GM21529 (cell line): Measurements from ENCODE around the gene FOXO3.
"Not testable (repeated sequence)": the region's sequence is repeated elsewhere in the genome, so short reads cannot be mapped to it uniquely, and the experiment has no call there.

Experiments
- ATAC-seq: cut with Tn5 transposase; IDR thresholded peaks from one replicate; pipeline ENCODE4 v1.9.1; 2021; ENCODE audit not compliant: unreplicated experiment

The FOXO3 gene

DNA sequence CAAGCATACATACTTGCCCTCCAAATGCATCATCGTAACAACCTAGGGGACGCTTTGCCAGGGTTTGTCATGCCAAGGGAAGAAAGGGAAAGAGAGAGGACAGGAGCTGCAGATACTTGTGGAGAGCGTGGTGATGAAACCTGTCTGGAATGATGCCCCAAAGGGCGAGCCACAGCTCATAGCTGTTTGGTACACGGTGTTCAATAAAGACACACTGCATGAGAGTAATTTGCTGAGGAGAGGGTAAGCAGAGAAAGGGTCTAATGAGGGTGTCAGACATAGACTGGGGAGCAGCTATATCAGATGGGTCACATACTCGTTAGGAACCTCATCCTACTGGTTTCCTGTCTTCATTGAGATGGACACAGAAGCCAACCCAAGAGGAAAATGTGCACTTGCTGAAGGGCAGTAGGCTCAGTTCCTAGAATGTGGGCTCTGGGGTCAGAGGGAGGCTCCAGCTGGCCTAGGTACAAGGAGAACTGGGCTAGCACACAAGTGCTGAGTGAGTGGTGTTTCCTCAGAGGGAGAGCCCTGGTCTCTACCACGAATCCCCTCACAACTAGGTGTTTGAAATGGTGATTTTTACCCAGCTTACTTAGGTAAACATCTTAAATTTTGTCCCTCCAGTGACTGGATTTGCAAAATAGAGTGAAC, 5.2 kb upstream of the FOXO3 start:
- ATAC-seq = no peak

DNA sequence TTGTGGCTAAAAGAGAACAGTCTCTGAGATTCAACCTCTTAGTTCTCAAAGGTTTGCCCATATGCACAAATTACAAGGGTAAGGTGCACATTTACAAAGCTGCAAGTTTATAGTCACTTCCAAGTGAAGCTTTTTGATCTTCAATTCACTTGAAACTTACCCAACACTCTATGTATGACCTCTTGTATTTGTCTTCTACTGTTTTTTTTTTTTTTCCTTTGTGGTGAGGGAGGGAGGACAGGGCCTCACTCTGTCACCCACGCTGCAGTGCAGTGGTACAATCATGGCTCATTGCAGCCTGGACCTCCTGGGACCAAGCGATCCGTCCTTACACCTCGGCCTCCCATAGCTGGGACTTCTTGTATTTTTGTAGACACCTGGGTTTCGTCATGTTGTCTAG, 4.5 kb upstream of the FOXO3 start:
- no peak for ATAC-seq

DNA sequence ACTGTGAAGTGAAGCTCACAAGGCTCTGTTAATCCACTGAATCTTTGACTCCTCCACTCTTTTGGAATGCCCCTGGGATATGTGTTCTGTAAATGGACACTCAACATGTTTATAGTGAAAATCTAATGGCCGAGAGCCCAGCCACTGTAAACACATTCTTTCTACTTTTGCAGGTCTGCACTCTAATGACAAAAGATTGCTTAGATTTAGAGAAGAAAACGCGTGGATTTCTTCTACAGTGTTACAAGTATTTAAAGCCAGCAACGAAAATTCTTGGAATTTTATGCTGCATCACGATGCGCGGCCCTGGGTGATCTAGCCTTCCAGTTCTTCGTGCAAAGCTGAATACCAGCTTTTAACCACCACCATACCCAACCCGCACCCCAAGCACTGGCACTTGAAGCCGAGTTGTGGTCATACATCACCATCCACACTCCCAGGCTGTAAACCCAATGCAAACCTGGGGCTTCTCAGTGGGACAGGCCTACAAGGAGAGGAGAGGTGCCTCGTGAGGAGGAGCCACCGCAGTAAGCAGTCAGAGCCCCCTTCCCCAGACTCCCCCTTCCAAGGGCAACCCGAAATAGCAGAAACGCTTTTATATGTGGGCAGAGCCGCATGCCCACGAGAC, 3.7 kb upstream of the FOXO3 start:
- no peak for ATAC-seq

DNA sequence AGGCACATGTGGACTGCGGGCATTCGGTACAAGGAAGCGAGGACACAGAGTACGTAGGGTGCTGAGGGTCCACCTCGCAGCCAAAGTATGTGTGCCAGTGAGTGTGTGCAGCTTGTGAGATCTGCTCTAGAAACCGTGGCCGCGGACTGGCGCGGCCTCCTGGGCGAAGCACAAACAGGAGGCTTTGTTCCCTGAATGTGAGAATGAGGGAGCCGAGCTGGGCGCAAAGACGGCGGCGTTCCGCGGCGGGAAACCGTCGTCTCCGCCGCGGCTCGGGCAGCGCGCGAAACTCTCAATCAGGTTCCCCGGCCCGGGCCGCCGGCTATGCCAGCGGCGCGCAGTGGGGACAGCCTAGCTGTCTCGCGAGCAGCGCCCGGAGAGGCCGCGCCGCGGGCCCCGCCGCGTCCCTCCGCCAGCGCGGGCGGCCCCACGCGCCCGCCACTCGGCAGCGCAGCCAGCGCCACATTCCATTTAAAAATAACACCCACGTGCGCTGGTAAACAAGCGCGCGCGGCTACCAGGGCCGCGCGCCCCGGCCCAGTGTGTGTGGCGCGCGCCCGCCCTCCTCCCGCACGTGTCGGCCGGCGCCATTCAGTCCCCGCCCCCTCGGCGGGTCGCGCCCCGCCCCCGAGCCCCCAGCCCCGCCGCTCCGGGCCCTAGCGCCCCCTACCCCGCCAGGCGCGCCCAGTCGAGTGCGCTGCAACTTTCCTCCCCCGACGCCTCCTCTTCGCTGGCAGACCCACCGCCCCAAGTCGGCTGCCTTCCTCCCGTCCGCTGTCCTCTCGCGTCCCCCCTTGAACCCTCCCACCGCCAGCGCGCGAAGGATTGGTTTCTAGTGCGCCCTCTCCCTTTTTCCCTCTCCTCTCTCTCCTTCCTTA, 3.0 kb upstream of the FOXO3 start:
- no peak for ATAC-seq

DNA sequence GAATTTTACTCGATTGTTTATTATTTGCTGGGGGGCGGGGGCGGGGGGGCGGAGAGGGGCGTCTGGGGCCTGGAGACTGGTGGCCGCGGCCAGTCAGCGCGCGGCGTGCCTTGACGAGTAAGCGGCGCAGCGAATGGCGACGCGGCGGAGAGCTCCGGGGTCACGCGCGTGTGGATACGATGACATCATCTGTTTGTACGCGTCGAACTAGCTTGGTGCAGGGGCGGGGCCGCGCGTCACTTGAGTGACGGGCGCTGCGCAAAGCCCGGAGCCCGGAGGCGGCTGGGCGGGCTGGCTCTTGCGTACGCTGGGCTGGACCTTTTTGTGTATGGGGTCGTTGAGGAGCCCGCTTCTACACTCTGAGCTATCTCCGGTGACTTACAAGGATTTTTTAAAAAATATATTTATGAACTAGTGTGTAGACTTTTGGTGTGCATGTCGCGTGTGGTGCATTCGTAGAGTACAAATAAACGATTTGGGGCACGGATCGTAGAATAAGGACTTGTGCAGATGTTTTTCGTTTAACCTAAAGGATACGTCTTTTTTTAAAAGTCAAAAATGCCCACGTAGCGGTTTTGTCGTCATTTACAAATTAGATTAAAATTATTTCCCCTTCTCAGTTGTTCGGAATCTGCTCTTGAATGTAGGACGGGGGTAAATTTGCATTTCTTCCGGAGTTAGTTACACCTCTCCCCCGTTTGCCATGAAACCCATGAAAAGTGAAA, 2.2 kb upstream of the FOXO3 start:
- peak; percentile 54 for ATAC-seq

DNA sequence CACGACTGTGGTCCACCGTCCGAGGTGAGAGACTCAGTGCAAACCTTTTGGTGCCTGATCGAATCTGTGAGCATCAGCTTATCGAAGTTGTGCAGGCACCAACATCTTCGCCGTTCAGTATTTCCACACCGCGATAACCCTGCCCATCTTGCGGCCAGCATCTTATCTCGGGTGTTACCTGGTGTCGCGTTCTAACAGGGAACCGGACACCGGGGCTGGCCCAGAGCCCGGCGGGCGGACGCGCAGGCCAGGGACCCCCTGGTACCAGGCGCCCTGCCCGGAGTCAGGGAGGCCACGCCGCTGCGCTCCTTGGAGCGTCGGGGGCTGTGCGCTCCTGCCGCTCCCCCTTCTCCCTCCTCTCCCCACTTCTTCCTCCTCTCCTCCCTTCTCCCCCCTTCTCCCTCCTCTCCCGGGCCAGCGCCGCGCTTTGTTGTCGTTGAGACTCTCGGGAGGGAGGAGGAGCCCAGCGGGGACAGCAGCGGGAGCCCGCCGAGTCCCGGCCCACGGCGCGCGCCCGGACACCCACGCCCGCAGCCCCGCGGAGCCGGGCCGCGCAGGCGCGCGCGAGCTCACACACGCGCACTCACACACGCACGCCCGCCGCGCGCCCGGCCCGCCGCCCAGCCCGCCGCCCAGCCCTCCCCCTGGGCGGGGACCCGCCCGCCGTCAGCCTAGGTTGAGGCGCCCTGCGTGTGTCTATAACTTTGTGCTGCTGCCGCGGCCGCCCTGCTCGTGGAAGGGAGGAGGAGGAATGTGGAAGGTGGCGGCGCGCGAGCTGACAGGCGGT, 1.4 kb upstream of the FOXO3 start:
- ATAC-seq = peak; percentile 42

DNA sequence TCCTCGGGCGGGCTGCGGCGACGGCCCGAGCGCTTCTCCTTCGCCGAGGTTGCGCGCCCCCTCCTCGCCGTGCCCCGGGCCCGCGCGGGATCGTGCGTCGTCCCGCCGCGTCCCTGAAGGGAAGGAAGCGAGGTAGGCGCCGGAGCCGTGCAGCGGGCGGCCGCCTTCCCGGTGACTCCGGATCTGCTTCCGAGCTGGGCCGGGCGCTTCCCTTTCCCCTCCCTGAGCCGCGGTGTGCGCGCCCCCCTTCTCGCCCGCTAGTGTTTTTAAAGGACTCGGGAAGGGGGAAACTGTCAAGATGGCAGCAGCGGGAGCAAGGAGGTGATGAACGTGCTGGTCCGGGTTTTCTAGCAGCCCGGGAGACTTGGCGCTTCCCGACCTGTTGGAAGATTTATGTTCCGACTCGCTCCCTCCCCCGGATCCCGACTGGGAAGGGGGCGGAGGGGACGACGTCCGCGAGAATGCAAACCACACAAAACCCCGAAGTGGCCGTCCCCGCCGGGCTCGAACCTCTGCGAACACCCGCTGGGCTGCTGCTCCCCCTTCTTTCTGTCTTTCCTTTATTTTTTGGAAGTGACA, 744 bp upstream of the FOXO3 start:
- ATAC-seq = peak; percentile 3

DNA sequence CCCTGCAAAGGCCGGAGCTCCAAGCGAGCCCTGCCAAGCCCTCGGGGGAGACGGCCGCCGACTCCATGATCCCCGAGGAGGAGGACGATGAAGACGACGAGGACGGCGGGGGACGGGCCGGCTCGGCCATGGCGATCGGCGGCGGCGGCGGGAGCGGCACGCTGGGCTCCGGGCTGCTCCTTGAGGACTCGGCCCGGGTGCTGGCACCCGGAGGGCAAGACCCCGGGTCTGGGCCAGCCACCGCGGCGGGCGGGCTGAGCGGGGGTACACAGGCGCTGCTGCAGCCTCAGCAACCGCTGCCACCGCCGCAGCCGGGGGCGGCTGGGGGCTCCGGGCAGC, 561 bp downstream of the FOXO3 start:
- not testable (repeated sequence) for ATAC-seq

DNA sequence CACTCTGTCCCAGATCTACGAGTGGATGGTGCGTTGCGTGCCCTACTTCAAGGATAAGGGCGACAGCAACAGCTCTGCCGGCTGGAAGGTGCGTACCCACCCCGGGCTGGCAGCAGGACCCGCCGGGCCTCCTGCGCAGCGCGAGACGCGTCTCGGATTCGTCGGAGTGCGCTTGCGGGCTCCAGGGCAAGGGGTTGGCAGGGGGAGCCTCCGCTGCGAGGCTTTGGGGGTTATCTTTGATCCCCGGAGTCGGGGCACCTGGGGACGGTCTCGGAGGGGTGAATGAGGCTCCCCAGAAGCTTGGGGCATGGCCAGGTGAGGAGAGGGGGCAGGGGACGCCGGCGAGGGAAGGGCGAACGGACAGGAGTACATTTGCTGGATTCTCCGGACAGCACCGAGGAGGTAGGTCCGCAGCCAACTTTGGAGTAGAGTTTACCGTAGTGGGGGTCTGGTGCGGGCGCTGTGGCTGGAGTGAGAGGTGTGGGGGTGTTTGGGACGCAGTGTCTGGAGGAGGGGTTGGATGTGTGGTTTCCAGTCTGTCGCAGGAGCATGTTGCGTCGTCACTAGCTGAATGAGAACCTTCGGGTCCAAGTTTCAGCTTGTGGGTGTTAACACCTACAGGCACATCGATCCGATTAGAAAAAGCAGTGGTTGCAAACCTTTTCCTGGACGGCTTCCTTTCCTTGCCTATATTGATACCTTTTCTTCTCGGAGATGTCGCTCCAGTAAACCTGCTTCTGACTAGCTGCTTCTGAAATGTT, 1.2 kb downstream of the FOXO3 start:
- ATAC-seq = no peak

DNA sequence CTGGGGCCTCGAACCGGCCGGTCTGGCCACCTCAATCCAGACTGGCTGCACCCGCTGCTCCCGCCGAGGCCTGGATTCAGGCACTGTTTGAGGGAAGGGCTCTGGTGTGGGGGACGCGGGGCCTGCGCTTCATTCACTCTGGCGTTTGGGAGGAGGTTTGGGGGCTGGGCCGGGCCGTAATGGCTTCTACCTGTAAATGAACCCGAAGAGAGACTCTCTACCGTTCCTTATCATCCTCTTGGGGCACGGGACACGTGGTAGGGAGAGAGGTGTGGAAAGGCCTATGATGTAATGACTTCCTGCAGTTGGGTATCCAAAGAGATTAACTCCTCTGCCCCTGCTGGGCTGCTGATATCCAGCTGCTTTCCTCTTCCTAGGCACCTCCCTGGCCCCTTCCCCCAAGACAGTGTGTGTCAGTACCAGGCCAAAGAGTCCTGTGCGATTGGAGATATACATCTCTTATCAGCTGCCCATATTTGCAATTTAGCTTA, 1.8 kb downstream of the FOXO3 start:
- no peak for ATAC-seq

DNA sequence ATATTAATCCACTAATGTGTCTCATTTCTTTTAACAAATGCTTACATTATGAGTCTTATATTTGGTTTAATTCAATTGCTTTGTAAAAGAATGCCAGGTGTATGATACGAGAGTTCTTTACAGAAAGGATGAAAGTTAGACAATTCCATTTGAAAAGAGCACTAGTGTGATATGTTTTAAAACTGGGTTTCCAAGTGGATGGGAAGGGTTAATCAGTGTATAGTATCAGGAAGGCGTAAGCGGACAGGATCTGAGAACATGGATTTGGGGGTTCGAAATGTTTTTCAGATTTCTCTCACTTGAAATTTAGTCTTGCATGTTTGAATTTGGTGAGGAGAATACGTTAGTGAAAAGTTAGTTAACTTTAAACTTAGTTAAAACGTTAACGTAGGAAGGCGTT, 2.6 kb downstream of the FOXO3 start:
- no peak for ATAC-seq

DNA sequence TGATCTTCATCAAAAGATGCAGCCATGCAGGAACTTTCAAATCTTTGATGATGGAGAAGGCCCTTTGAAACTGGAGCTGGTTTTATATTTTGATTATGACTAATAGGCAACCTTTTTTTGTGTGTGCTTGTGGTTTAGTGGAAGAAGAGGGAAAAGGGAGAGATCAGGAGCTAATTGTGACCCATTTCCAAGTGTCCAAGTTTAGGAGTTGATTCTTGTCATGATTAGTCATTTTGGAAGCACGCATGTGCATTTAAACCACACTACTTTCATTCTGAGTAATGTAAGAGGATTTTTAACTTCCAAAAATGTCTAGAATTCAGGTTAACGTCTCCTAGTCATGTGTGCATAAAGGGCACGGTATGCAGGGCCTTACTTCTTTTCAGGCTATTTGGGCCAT, 3.5 kb downstream of the FOXO3 start:
- no peak for ATAC-seq

DNA sequence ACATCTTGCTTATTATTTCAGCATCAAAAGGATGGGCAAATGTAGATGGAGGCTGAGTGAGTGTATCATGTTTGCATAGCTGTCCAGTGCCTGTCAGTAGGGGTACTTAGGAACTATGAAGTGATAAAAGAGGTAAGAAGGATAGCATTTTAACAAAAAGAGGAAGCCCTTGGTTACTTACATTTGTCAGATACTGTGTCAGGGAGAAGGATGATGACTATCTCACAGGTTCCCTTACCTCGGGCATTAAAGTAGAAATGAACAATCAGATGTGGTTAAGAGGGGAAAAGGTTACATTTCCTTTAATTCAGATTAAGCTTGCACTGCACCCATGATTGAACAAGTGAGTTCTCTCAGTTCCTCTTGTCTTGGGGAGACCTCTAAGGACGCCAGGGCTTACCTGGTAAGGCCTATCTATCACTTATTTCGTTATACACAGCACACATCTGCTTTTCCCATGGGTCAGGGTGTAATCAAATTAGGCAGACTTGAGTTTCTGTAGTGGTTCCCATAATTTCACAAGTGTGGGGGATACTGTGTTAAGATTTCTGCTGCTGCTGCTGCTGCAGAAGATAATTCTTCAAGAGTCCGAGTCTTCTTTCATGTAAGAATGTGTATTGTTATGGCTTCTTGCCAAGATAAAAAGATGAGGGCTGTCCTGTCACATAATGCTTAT, 4.5 kb downstream of the FOXO3 start:
- peak; percentile 69 for ATAC-seq

DNA sequence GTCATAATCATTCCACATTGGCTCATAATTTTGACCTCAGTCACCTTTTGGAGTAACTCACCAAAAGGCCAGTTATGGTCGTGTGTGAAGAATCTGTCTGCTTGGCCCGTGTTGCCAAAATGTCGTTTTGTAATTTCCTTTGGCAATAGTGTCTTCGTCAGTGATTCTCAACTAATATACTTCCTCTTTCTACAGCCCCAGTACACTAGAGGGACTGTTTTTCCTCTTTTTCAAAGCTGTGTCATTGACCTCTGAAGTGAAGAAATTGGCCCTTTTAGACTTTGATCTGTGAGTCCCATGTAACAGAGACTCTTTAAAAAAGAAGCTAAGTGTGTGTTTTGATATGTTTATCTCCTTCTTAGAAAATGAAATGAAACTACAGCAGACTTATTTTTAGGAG, 5.2 kb downstream of the FOXO3 start:
- peak; percentile 44 for ATAC-seq

DNA sequence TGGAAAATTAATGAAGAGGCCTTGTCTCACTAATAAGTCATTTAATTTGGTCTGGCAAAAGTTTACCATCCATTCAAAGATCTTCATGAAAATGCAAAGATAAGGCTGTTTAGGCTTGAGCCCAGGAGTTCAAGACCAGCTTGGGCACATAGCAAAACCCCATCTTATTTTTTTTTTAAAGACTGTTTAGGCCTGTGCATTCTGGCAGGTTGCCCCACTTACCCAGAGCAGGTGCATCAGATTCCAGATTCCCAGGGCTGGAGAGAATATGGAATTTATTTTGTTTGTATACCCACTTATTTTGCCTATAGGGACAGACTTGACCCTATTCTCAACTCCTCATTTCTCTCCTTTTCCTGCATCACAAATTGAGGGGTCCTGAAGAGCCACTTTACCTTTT, 5.7 kb downstream of the FOXO3 start:
- no peak for ATAC-seq

DNA sequence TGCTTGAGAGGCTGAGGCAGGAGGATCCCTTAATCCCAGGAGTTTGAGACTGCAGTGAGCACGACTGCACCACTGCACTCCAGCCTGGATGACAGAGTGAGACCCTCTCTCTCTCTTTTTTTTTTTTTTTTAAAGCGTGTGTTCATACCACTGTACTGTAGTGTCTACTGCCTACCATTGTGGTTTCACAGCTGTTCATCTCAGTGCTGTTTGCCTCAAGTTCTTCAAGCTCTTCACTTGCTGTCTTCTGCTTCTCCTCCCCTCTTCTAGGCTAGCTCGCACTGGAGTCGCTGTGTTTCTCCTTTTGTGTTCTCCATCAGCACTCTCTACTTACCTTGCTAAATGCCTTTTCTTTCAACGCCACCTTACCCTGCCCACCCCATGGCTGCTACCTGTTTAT, 7.4 kb downstream of the FOXO3 start:
- ATAC-seq = no peak

DNA sequence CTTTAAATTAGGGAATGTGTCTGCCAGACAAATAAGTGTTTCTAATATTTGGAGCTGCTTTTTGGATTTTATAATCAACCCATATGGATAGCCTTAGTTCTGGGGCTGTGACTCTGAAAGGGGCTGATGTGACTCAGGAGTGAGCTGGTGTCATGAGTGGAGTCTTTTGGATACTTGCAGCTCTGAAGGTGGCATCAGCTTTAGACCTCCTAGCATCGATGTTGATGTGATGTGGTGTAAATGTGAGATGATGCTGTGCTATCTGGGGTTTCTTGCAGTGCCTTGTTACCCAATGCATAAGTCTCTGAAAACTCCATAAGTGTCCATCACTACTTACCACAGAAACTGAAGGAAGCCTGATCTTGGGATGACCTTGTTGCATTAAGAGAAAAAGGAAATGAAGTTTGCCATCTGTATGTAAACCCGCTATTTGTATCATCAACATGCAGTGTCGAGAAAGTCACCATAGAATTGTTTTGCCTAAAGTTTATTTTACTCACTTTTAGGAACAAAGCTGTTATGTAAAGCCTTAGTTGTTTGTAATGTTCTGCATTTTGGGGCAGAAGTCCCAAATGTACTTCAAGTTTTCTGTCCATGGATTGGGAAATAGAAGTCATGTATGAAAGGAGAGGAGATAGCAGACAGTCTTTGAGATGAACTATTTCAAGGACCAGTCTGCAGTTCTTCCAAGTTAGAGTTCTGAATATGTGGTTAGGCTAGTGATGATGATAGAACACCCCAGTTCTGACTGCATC, 8.0 kb downstream of the FOXO3 start:
- ATAC-seq = no peak

DNA sequence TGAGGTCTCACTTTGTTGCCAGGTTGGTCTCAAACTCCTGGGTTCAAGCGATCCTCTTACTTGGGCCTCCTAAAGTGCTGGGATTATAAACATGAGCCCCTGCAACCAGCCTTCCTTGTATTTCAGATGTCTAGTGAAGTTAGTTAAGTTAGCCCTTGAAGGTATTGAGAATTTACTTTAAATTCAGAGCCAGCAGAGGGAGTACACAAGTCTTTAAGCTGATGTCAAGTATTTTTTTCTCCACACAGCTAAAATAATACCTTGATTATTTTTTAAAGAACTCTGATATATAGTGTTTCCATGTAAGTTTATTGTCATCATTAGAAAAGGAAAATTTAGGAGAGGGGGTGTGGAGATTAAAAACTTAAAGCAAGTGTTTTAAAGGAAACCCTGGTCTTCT, 9.8 kb downstream of the FOXO3 start:
- ATAC-seq = no peak
